SU-DHL-6 (cell line): ENCODE results near the gene SRCAP.

Experiments used
- H2AFZ ChIP-seq: fragments of 200-600 bp; sonication (generic); 2 replicates; pipeline ENCODE4 v1.6.1; 2014; ENCODE audit warnings: low read depth, mild to moderate bottlenecking, moderate library complexity, mixed read lengths, antibody characterized with exemption, low read length; ENCODE audit not compliant: severe bottlenecking
- H3F3A ChIP-seq: fragments of 200-600 bp; shearing (Covaris generic); 2 replicates; pipeline ENCODE4 v1.6.0; 2016; ENCODE audit warnings: antibody characterized with exemption, mild to moderate bottlenecking; ENCODE audit not compliant: insufficient read depth
- H3K27ac ChIP-seq: fragments of 200-600 bp; sonication (generic); 2 replicates; pipeline ENCODE4 v1.5.1; 2016; ENCODE audit warnings: low read depth, mild to moderate bottlenecking, low read length, moderate library complexity, mixed read lengths
- H3K27me3 ChIP-seq: fragments of 200-600 bp; sonication (generic), shearing (Covaris generic); 2 replicates; pipeline ENCODE4 v1.6.0; 2014; ENCODE audit warnings: mild to moderate bottlenecking, low read length
- H3K36me3 ChIP-seq: fragments of 200-600 bp; sonication (generic); 2 replicates; pipeline ENCODE4 v1.6.1; 2014; ENCODE audit warnings: mild to moderate bottlenecking, low read length, mixed read lengths
- H3K4me2 ChIP-seq: fragments of 300-600, 200-600 bp; shearing (Covaris generic), sonication (generic); 2 replicates; pipeline ENCODE4 v1.6.0; 2014; ENCODE audit warnings: low read length, low read depth, mild to moderate bottlenecking; ENCODE audit not compliant: poor library complexity, severe bottlenecking
- H3K4me3 ChIP-seq: fragments of 200-600 bp; sonication (generic); 2 replicates; pipeline ENCODE4 v1.5.1; 2014; ENCODE audit warnings: antibody characterized with exemption, low read length, mild to moderate bottlenecking, mixed read lengths; ENCODE audit not compliant: insufficient read depth, poor library complexity, severe bottlenecking
- H3K79me2 ChIP-seq: fragments of 200-600 bp; sonication (generic); 2 replicates; pipeline ENCODE4 v1.6.1; 2014; ENCODE audit warnings: mild to moderate bottlenecking, low read length, moderate library complexity; ENCODE audit not compliant: insufficient read depth
- H3K9ac ChIP-seq: fragments of 200-600 bp; sonication (generic); 2 replicates; pipeline ENCODE4 v1.7.0; 2014; ENCODE audit warnings: mild to moderate bottlenecking, low read length
- H3K9me2 ChIP-seq: fragments of 200-600 bp; sonication (generic); replicated peaks from 2 replicates; pipeline ENCODE4 v1.6.1; 2014; ENCODE audit warnings: low read length; ENCODE audit not compliant: insufficient read depth
- H3K9me3 ChIP-seq: fragments of 200-600 bp; sonication (generic); 2 replicates; pipeline ENCODE4 v1.6.1; 2014; ENCODE audit warnings: low read length, mixed read lengths; ENCODE audit not compliant: insufficient read depth
- H4K20me1 ChIP-seq: fragments of 200-600 bp; sonication (generic); 2 replicates; pipeline ENCODE4 v1.6.1; 2014; ENCODE audit warnings: low read depth, mild to moderate bottlenecking, antibody characterized with exemption, low read length, moderate library complexity, mixed read lengths
- CTCF ChIP-seq: fragments of 200-600 bp; sonication (generic); IDR thresholded peaks from one replicate; pipeline ENCODE4 v1.5.1; 2017; ENCODE audit warnings: antibody characterized with exemption, mild to moderate bottlenecking, low read length, moderate library complexity; ENCODE audit not compliant: insufficient read depth, poor library complexity, severe bottlenecking
- EZH2phosphoT487 ChIP-seq: fragments of 200-600 bp; sonication (generic), shearing (Covaris generic); conservative IDR thresholded peaks from 2 replicates; pipeline ENCODE4 v1.6.1; 2018; ENCODE audit warnings: mild to moderate bottlenecking, antibody characterized with exemption, low read length, moderate library complexity, mixed read lengths

The SRCAP gene

GRCh38 chr16:30747799-30748633, 49.0 kb downstream of the SRCAP start, which contains the start of gene PHKG2:
TSS of gene PHKG2 (plus strand) at chr16:30748425. CDS start at chr16:30748821, 396 bp downstream.
- H3K9me3 ChIP-seq: no peaks in the 10 kb centered on the region
- peaks cover 20% of the 10 kb centered on the region for H3K79me2 ChIP-seq
- TF ChIP-seq CTCF (no peak), EZH2phosphoT487 (no peak)
- H3K27ac ChIP-seq: peak within 1 kb of the TSS; percentile 62
- peak within 1 kb of the TSS; percentile 62 for H2AFZ ChIP-seq
- H3K4me2 ChIP-seq: peak within 1 kb of the TSS; percentile 69
- peak within 1 kb of the TSS; percentile 62 for H3K9ac ChIP-seq
- 0 out of 2 replicates have a peak, but pooled peaks cover 4% of the 10 kb centered on the region for H3K36me3 ChIP-seq
- H3K9me2 ChIP-seq: no peaks in the 10 kb centered on the region
- no peaks in the 10 kb centered on the region for H4K20me1 ChIP-seq
- no peaks in the 10 kb centered on the region for H3K27me3 ChIP-seq
- H3F3A ChIP-seq: peaks cover 31% of the 10 kb centered on the region
- peak within 1 kb of the TSS; percentile 91 for H3K4me3 ChIP-seq

GRCh38 chr16:30748634-30749445, 49.9 kb downstream of the SRCAP start:
- Histone ChIP-seq H3K9ac (peak overlapping the region; percentile 62), H3K36me3 (0 out of 2 replicates have a peak, but pooled peaks cover 4% of the 10 kb centered on the region), H4K20me1 (no peaks in the 10 kb centered on the region), H3K9me2 (no peaks in the 10 kb centered on the region), H3F3A (peaks cover 27% of the 10 kb centered on the region), H3K27ac (no peak overlapping the region), H3K4me3 (peak overlapping the region; percentile 91), H3K4me2 (peak overlapping the region; percentile 66), H2AFZ (no peak overlapping the region), H3K79me2 (peaks cover 20% of the 10 kb centered on the region), H3K27me3 (no peaks in the 10 kb centered on the region), H3K9me3 (no peaks in the 10 kb centered on the region)
- no peak for TF ChIP-seq CTCF
- TF ChIP-seq EZH2phosphoT487: no peak

GRCh38 chr16:30750201-30750600, 51.2 kb downstream of the SRCAP start:
- no peaks in the 10 kb centered on the region for H3K27me3 ChIP-seq
- H3K9me2 ChIP-seq: no peaks in the 10 kb centered on the region
- H3K79me2 ChIP-seq: peaks cover 20% of the 10 kb centered on the region
- no peaks in the 10 kb centered on the region for H3K9me3 ChIP-seq
- no peak overlapping the region for H3K4me2 ChIP-seq
- peaks cover 21% of the 10 kb centered on the region for H3F3A ChIP-seq
- H4K20me1 ChIP-seq: no peaks in the 10 kb centered on the region
- peaks cover 4% of the 10 kb centered on the region; the same call in 1 of the 2 replicates for H3K36me3 ChIP-seq
- H3K27ac ChIP-seq: no peak overlapping the region
- no peak overlapping the region for H2AFZ ChIP-seq
- H3K9ac ChIP-seq: no peak overlapping the region
- H3K4me3 ChIP-seq: no peak overlapping the region
- no peak for TF ChIP-seq CTCF
- no peak for TF ChIP-seq EZH2phosphoT487
